ENCODE measurements around the gene NEB. TPM values are rescaled to one million over a fixed set of nuclear protein-coding genes. Genes with fewer than 3 reads are reported as not detected.

NEB gene
- total RNA-seq, 4 donors from 2014 or later: 0.98 to 4.4 (median 2.4) TPM

DNA sequence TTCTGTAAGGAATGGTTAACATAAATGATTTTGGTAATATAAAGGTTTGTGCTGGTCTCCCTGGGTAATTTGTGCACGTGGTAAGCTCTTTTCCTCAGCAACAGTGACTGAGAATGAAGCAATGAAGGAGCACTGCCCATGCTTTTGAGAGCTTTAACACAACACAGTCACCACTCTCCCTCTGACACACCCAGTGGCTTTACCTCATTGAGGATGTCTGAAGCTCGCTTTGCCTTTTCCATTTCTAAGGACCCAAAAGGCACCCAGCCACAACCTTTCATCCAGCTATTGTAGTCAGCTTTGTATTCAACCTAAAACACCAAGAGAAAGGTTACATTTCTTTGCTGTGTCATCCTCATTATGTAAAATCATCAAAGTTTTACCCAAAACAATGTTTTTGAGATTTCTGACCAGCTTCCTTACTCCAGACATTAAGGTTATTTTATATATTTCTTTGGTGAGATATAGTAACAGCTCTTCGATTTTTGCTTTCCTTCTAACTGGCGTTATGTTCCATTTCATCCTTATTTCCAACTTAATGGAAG, 51.7 kb downstream of the NEB start:
- TF ChIP-seq, protein P1, sequence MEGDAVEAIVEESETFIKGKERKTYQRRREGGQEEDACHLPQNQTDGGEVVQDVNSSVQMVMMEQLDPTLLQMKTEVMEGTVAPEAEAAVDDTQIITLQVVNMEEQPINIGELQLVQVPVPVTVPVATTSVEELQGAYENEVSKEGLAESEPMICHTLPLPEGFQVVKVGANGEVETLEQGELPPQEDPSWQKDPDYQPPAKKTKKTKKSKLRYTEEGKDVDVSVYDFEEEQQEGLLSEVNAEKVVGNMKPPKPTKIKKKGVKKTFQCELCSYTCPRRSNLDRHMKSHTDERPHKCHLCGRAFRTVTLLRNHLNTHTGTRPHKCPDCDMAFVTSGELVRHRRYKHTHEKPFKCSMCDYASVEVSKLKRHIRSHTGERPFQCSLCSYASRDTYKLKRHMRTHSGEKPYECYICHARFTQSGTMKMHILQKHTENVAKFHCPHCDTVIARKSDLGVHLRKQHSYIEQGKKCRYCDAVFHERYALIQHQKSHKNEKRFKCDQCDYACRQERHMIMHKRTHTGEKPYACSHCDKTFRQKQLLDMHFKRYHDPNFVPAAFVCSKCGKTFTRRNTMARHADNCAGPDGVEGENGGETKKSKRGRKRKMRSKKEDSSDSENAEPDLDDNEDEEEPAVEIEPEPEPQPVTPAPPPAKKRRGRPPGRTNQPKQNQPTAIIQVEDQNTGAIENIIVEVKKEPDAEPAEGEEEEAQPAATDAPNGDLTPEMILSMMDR (IDR thresholded peaks at IDR 0.05; ENCODE audit: low read depth): no peak

DNA sequence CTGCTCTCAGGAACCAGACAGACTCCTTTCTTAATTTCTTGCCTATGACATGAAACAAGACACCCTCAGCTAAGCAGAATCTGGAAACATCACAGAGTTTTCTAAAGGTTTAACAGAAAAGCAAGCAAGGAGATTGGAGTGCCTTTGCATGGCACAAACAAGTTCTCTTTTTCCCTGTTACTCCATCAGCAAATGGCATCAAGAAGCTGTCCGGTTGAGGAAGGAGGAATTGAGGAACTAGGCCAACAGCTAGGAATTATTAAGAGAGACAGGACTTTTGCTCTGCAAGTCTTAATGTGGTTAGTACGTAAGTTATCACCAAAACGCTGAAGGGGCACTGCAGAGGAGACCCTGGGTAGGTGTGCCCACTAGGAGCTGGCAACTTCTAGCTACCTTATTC, 53.2 kb downstream of the NEB start:
- TF ChIP-seq, protein P1 (IDR thresholded peaks at IDR 0.05; ENCODE audit: low read depth): no peak

DNA sequence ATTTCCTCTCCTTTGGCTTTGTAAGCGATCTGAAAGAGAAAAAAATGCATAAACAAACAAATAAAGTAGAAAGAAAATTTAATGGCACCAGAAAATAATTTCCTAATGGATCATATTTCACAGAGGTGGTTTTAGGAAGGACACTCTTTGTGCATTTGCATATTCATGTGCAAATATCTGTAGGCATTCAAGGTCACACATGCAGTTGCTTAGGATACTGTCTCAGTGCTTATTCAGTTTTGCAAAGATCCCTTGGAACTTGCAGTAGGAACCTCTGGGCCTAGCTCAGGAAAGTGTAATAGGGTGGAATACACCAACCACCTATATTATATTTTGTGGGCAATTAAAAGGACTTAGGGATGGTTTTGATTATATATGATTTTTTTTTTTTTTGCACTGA, 54.3 kb downstream of the NEB start:
- TF ChIP-seq, protein P1 (IDR thresholded peaks at IDR 0.05; ENCODE audit: low read depth): no peak

DNA sequence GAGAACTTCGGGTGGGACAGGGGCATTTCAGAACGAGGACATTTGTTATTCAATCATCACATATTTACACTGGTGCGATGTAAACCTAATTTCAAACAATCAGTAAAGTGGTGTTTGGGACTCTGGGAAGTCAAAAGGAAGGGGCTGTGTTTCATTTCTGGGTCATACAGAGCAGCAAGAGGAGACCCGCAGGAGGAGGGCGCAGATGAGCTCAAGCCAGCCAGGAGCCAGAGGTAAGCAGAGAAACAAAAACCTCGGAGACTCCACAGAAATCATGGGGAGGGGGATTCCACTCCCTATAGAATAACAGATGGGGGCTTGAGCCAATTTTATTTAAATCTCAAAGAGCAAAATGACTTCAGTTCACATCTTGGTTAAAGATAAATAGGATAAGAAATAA, 55.4 kb downstream of the NEB start:
- TF ChIP-seq, protein P1 (IDR thresholded peaks at IDR 0.05; ENCODE audit: low read depth): no peak

DNA sequence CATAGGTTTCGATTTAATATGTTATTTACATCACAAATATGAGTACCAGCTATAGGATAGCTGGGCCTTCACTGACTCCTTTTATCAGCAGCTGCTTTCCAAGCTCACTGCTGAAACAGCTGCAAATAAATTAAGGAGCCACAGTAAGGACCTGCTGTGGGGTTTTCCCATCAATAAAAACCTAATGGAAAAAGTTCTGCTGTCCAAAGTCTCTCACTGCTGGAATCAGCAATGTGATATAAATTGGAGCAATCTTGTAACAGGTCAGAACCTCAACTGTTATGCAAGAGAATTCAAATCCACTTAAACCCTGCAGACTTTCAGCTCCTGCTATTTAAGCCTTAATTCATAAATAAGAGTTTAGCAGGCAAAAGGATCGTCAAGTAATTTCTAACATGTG, 61.3 kb downstream of the NEB start:
- TF ChIP-seq, protein P1 (IDR thresholded peaks at IDR 0.05; ENCODE audit: low read depth): no peak

DNA sequence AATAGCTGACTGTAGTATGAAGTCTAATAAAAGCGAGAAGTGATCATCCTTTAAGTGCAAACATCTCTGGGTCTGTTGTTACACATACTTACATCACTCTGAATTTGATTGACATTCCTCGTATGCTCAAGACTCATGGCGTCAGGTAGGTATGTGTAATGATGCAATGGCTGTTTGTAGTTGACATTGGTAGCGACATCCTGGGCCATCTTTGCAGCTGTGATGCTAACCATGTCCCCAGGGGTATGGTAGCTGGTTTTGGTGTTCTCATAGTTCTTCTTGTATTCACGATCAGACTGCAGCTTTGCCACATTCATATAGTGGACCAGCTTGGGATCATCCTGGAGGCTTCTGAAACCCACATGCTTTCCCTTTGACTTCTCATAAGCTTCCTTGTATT, 62.0 kb downstream of the NEB start:
- TF ChIP-seq, protein P1 (IDR thresholded peaks at IDR 0.05; ENCODE audit: low read depth): no peak

DNA sequence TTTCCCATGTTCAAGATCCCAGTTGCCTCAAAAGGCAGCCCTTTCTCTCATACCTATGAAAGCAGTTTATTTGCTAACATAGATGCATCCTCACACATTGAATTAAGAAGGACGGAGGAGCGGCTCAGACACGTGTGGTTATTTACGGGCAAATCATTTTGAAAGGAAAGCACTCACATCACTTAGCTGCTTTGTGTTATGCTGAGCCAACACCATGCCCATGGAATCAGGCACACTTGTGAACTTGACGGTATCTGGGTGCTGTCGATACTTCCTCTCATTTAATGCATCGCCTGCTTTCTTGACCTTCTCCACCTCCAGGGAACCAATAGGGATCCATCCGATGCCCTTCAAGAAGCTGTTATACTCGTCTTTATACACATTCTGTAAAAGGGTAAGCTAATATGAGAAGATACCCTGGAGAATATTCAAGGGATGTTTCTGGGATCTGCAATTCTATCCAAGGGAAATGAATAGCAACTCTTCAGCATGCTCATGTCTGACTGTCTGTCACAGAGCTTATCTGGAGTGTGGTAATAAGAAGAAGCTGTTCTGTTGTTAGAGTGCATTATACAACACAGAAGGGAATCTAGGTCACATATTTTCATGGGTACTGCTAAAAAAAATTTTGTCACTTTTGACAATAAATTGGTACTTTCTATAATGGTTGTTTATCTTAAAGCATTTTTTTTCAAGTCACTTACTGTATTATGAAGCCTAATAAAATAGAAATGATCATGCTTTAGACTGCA, 63.3 kb downstream of the NEB start:
- TF ChIP-seq, protein P1 (IDR thresholded peaks at IDR 0.05; ENCODE audit: low read depth): no peak
